Mucosa of descending colon (tissue), 3 donors: Measurements from ENCODE around the gene SLC29A3. TPM values are rescaled to one million over a fixed set of nuclear protein-coding genes. Genes with fewer than 3 reads are reported as not detected.
A peak's percentile ranks its signal among the peaks of the same experiment; 100 is the strongest.

Experiments used
- ATAC-seq: fragments of 200-7000 bp; cut with Tn5 transposase; one replicate; pipeline ENCODE4 v1.9.1; 2020; ENCODE audit warnings: mild to moderate bottlenecking, moderate library complexity
- DNase-seq, 3 donors: peaks; one replicate each; pipeline ENCODE4 v3.0.0-alpha.2; 2020
- H3K36me3 ChIP-seq: fragments of 200-600 bp; one replicate; pipeline ENCODE4 v1.8.0; 2021; ENCODE audit warnings: low read depth, mild to moderate bottlenecking
- H3K4me1 ChIP-seq: fragments of 200-600 bp; one replicate; pipeline ENCODE4 v1.8.0; 2021; ENCODE audit warnings: low read depth, mild to moderate bottlenecking
- H3K4me3 ChIP-seq: fragments of 200-600 bp; one replicate; pipeline ENCODE4 v1.8.0; 2021; ENCODE audit warnings: mild to moderate bottlenecking
- H3K9me3 ChIP-seq: fragments of 200-600 bp; one replicate; pipeline ENCODE4 v1.8.0; 2021; ENCODE audit warnings: mild to moderate bottlenecking
- CTCF ChIP-seq: fragments of 200-600 bp; IDR thresholded peaks from one replicate; pipeline ENCODE4 v1.8.0; 2022; ENCODE audit warnings: antibody characterized with exemption, mild to moderate bottlenecking
- intact Hi-C, 2 donors: fragments of 100-400 bp; cut with DNase I in 1 of 2; cut with micrococcal nuclease in 1 of 2; formaldehyde crosslinking; loops; one replicate each; pipeline versions ENCODE4 v1.11.0 to v1.11.1; 2022; cut with DNase I, micrococcal nuclease
- total RNA-seq, 3 donors: library from RNA; stranded (reverse); fragmentation: NEBNext Ultra II Directional in 2 of 3; extraction: Animal tissue kit (Norgen Biotek cat#: 25700) in 2 of 3; gene quantifications; one replicate each; pipeline versions ENCODE4 v1.2.1 to v1.2.4, GENCODE V29; 2021 to 2023
- donor health status: DM: no; HTN: no; CAD: no; lungs with moderate emphysema.
- donor health status: DM: no; HTN: no; CAD: no.
- donor health status: DM: no; HTN: yes; CAD: no.

Gene SLC29A3
- total RNA-seq, 3 donors from 2014 or later, result 6.0 to 6.4 (median 6.3) TPM

GRCh38 chr10:71333129-71333887 is 14.2 kb downstream of the SLC29A3 start:
- ATAC-seq (peak; percentile 6), DNase-seq (no peak)
- H3K9me3 ChIP-seq, result no peaks in the 10 kb centered on the region
- intact Hi-C loops, result no loop called here
- TF ChIP-seq CTCF, result no peak
- no peaks in the 10 kb centered on the region for H3K36me3 ChIP-seq
- H3K4me1 ChIP-seq, result peaks cover 2% of the 10 kb centered on the region
- no peak overlapping the region for H3K4me3 ChIP-seq

- Histone ChIP-seq H3K36me3 (no peaks in the 10 kb centered on the region), H3K4me1 (peaks cover 3% of the 10 kb centered on the region), H3K4me3 (no peak overlapping the region), H3K9me3 (no peaks in the 10 kb centered on the region)
- DNase-seq (no peak), ATAC-seq (no peak)
- intact Hi-C loops, result no loop called here
- no peak for TF ChIP-seq CTCF
Measured at GRCh38 chr10:71334221-71334791, 15.2 kb downstream of the SLC29A3 start.

- H3K4me3 ChIP-seq, result no peak overlapping the region
- DNase-seq (peak in 1 of 3 donors; percentile 19), ATAC-seq (no peak)
- TF ChIP-seq CTCF, result no peak
- H3K9me3 ChIP-seq, result no peaks in the 10 kb centered on the region
- peaks cover 7% of the 10 kb centered on the region for H3K4me1 ChIP-seq
- H3K36me3 ChIP-seq, result no peaks in the 10 kb centered on the region
- intact Hi-C loops, result no loop called here
Measured at GRCh38 chr10:71335173-71335708, 16.2 kb downstream of the SLC29A3 start.

GRCh38 chr10:71336632-71337031 is 17.6 kb downstream of the SLC29A3 start:
- ATAC-seq, result no peak
- intact Hi-C loops, result no loop called here
- H3K36me3 ChIP-seq, result no peaks in the 10 kb centered on the region

GRCh38 chr10:71337219-71337701 is 18.2 kb downstream of the SLC29A3 start:
- DNase-seq (peak in 1 of 3 donors; percentile 39), ATAC-seq (peak; percentile 75)
- Histone ChIP-seq H3K4me3 (no peak overlapping the region), H3K36me3 (no peaks in the 10 kb centered on the region), H3K9me3 (no peaks in the 10 kb centered on the region), H3K4me1 (peaks cover 7% of the 10 kb centered on the region)
- TF ChIP-seq CTCF, result no peak
- intact Hi-C loops, result no loop called here

More at GRCh38 chr10:71336632-71337031, 17.6 kb downstream of the SLC29A3 start:
- TF ChIP-seq CTCF, result no peak
- Histone ChIP-seq H3K4me1 (peaks cover 7% of the 10 kb centered on the region), H3K9me3 (no peaks in the 10 kb centered on the region), H3K4me3 (no peak overlapping the region)
- no peak for DNase-seq
